HG03108 (cell line): ENCODE data around the gene PAGE3.

Experiments
- ATAC-seq: cut with Tn5 transposase; IDR thresholded peaks from one replicate; pipeline ENCODE4 v1.9.1; 2021; ENCODE audit warnings: moderate library complexity; ENCODE audit not compliant: unreplicated experiment

Gene PAGE3, protein sequence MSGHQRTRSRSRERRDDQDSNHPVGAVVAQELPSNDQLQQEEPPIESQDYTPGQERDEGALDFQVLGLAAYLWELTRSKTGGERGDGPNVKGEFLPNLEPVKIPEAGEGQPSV

GRCh38 chrX:55264816-55265215 lies at the start of gene PAGE3:
PAGE3 (minus strand) TSS chrX:55264916; CDS start chrX:55263903, 1,013 bp downstream.
- no peak for ATAC-seq

GRCh38 chrX:55312655-55313054 lies 47.9 kb upstream of the PAGE3 start:
- ATAC-seq: no peak

DNA sequence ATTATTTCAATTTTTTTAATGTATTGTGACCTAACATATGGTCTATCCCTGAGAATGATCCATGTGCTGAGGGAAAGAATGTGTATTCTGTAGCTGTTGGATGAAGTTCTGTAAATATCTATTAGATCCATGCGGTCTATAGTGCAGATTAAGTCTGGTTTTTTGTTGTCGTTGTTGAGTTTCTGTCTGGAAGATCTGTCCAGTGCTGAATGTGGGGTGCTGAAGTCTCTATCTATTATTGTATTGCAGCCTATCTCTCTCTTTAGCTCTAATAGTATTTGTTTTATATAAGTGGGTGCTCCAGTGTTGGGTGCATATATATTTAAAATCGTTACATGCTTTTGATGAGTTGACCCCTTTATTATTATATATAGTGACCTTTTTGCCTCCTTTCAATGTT lies 26.2 kb upstream of the PAGE3 start:
- ATAC-seq: no peak

- no peak for ATAC-seq
Measured at GRCh38 chrX:55279832-55280231, 15.1 kb upstream of the PAGE3 start.

GRCh38 chrX:55260806-55261205 lies 3.9 kb downstream of the PAGE3 start:
- ATAC-seq: no peak

DNA sequence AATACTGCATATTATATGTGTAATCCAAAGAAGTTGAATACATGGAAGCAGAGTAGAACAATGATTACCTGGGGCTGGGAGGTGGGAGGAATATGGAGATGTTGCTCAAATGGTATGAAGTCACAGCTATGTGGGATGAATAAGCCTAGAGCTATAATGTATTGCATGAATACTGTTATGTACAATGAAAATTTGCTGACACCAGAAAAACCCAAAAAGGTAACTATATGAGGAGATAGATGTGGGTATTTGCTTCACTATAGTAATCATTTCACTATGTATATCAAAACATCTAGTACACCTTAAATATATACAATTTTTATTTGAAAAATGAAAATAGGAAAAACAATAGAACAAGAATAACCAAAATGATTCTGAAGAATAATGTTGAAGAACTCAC lies 11.2 kb downstream of the PAGE3 start:
- ATAC-seq: no peak

DNA sequence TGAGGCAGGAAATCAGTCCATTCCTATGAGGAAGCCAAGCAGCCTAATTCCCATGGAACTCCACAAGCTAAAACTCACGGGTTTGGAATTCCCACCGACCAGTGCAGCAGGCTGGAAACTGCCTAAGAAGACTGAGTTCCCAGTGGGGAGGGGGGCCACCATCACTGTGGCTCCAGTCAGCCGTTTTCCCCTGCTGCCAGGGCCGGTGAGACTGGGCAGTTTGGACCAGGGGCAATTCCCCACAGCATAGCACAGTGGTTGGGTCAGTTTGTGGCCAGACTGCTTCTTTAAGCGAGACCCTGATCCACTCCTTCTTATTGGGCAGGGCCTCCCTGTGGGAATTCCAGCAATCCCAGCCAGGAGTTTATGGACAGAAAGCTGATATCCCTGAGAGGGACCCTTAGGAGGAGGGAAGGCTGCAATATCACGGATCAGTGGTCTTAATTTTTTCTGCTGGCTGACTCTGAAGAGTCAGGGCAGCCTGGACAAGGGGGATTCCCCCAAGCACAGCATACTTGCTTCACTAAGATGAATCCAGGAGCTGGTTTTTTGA lies 23.9 kb downstream of the PAGE3 start:
- ATAC-seq: no peak

- no peak for ATAC-seq
Measured at GRCh38 chrX:55220119-55220794, 44.5 kb downstream of the PAGE3 start, which contains the start of gene PAGE5. PAGE5 (plus strand) TSS chrX:55220346; CDS start chrX:55221383, 1,037 bp downstream.

GRCh38 chrX:55213381-55213780 lies 51.3 kb downstream of the PAGE3 start:
- ATAC-seq: no peak

- ATAC-seq: no peak
Measured at GRCh38 chrX:55210931-55211677, 53.6 kb downstream of the PAGE3 start.
